ENCODE results near the gene BTG4.

Gene BTG4

GRCh38 chr11:111535281-111535680, 23.1 kb upstream of the BTG4 start:
- peaks cover 9% of the 10 kb centered on the region for H3K27me3 ChIP-seq (ENCODE audit: low read depth, low read length)
- no peak overlapping the region for H3K4me3 ChIP-seq (ENCODE audit: low read depth in 1 of 2, low read length in 2 of 2)
- peaks cover 0 to 8% of the 10 kb centered on the region in 2 donors for H3K4me1 ChIP-seq (ENCODE audit: control insufficient read depth in 1 of 2, insufficient read depth in 2 of 2, low read length in 2 of 2)
- no peak overlapping the region for H3K27ac ChIP-seq (ENCODE audit: low read length)
- peaks cover 0 to 3% of the 10 kb centered on the region in 2 donors for H3K9me3 ChIP-seq (ENCODE audit: control insufficient read depth in 1 of 2, low read length in 2 of 2)
- H3K36me3 ChIP-seq (ENCODE audit: control insufficient read depth in 1 of 2, insufficient read depth in 2 of 2, low read length in 2 of 2): no peaks in the 10 kb centered on the region

DNA sequence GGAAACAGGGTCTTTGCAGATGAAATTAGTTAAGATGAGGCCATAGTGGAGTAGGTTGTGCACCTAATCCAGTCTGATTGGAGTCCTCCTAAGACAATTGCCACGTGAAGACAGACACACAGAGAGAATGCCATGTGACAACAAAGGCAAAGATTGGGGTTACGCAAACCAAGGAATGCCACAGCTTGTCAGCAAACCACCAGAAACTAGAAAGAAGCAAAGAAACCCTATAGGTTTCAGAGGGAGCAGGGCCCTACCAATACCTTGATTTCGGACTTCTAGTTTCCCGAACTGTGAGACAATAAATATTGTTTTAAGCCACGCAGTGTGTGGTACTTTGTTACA, 20.2 kb upstream of the BTG4 start:
- Histone ChIP-seq H3K4me3 (ENCODE audit: low read depth in 1 of 2, low read length in 2 of 2) (no peak overlapping the region), H3K4me1 (ENCODE audit: control insufficient read depth in 1 of 2, insufficient read depth in 2 of 2, low read length in 2 of 2) (no peaks in the 10 kb centered on the region), H3K27ac (ENCODE audit: low read length) (no peak overlapping the region), H3K27me3 (ENCODE audit: low read depth, low read length) (no peaks in the 10 kb centered on the region), H3K9me3 (ENCODE audit: control insufficient read depth in 1 of 2, low read length in 2 of 2) (no peaks in the 10 kb centered on the region), H3K36me3 (ENCODE audit: control insufficient read depth in 1 of 2, insufficient read depth in 2 of 2, low read length in 2 of 2) (no peaks in the 10 kb centered on the region)

DNA sequence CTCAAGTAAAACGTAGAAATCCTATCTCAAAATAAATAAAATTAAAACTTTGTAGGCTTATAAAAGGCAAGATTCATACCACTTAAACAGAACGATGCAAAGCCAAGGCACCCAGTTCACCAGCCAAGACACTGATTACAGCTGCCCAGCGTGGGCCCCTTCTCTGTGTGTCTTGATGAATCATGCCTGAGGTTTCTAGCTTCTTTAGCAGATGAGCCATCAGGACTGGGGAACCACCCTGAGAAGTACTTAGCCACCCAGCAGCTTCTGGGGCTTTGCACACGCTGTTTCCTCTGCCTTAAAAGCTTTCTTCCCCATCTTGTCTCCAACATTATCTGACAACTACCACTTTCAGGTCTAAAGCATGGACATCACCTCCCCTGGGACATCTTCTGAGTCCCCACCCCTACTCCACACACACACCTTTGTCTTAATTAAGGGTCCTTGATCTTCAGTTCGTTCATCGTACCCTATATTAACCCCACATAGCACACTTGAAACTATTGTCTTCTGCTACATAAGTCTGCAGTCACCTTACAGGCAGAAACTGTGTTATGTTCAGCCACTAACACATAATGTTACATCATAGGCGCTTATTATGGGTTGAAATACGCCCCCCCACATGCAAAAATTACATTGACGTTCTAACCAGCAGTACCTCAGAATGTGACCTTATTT, 19.6 kb upstream of the BTG4 start:
- no peaks in the 10 kb centered on the region for H3K4me1 ChIP-seq (ENCODE audit: control insufficient read depth in 1 of 2, insufficient read depth in 2 of 2, low read length in 2 of 2)
- no peak overlapping the region for H3K4me3 ChIP-seq (ENCODE audit: low read depth in 1 of 2, low read length in 2 of 2)
- H3K36me3 ChIP-seq (ENCODE audit: control insufficient read depth in 1 of 2, insufficient read depth in 2 of 2, low read length in 2 of 2): no peaks in the 10 kb centered on the region
- no peaks in the 10 kb centered on the region for H3K27me3 ChIP-seq (ENCODE audit: low read depth, low read length)
- no peaks in the 10 kb centered on the region for H3K9me3 ChIP-seq (ENCODE audit: control insufficient read depth in 1 of 2, low read length in 2 of 2)
- H3K27ac ChIP-seq (ENCODE audit: low read length): no peak overlapping the region

- Histone ChIP-seq H3K27me3 (ENCODE audit: low read depth, low read length) (no peaks in the 10 kb centered on the region), H3K9me3 (ENCODE audit: control insufficient read depth in 1 of 2, low read length in 2 of 2) (no peaks in the 10 kb centered on the region), H3K4me3 (ENCODE audit: low read depth in 1 of 2, low read length in 2 of 2) (no peak overlapping the region), H3K27ac (ENCODE audit: low read length) (no peak overlapping the region), H3K36me3 (ENCODE audit: control insufficient read depth in 1 of 2, insufficient read depth in 2 of 2, low read length in 2 of 2) (no peaks in the 10 kb centered on the region), H3K4me1 (ENCODE audit: control insufficient read depth in 1 of 2, insufficient read depth in 2 of 2, low read length in 2 of 2) (no peaks in the 10 kb centered on the region)
Measured at GRCh38 chr11:111531136-111531535, 18.9 kb upstream of the BTG4 start.

DNA sequence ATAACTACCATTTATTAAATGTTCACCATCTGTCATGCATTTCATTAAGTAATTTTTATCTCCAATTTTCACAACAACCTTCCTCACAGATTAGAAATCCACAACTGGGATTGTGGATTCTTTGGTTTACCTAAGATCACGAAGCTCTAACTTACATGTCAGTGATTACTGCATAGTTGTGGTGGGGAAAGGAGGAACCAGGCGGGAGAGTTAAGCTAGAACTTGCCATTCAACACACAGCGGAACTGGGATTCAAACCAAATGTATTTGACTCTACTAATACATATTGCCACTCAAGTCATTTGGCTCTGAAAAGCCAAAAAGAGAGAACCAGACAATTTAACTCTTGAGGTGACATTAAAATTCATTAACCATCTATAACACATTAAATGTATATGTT, 17.9 kb upstream of the BTG4 start:
- no peaks in the 10 kb centered on the region for H3K27me3 ChIP-seq (ENCODE audit: low read depth, low read length)
- H3K27ac ChIP-seq (ENCODE audit: low read length): no peak overlapping the region
- no peaks in the 10 kb centered on the region for H3K9me3 ChIP-seq (ENCODE audit: control insufficient read depth in 1 of 2, low read length in 2 of 2)
- no peak overlapping the region for H3K4me3 ChIP-seq (ENCODE audit: low read depth in 1 of 2, low read length in 2 of 2)
- no peaks in the 10 kb centered on the region for H3K4me1 ChIP-seq (ENCODE audit: control insufficient read depth in 1 of 2, insufficient read depth in 2 of 2, low read length in 2 of 2)
- H3K36me3 ChIP-seq (ENCODE audit: control insufficient read depth in 1 of 2, insufficient read depth in 2 of 2, low read length in 2 of 2): no peaks in the 10 kb centered on the region

- Histone ChIP-seq H3K4me1 (ENCODE audit: control insufficient read depth in 1 of 2, insufficient read depth in 2 of 2, low read length in 2 of 2) (no peaks in the 10 kb centered on the region), H3K36me3 (ENCODE audit: control insufficient read depth in 1 of 2, insufficient read depth in 2 of 2, low read length in 2 of 2) (no peaks in the 10 kb centered on the region), H3K4me3 (ENCODE audit: low read depth in 1 of 2, low read length in 2 of 2) (no peak overlapping the region), H3K9me3 (ENCODE audit: control insufficient read depth in 1 of 2, low read length in 2 of 2) (no peaks in the 10 kb centered on the region), H3K27ac (ENCODE audit: low read length) (no peak overlapping the region), H3K27me3 (ENCODE audit: low read depth, low read length) (no peaks in the 10 kb centered on the region)
Measured at GRCh38 chr11:111528557-111528956, 16.4 kb upstream of the BTG4 start.

- Histone ChIP-seq H3K27ac (ENCODE audit: low read length) (no peak overlapping the region), H3K4me1 (ENCODE audit: control insufficient read depth in 1 of 2, insufficient read depth in 2 of 2, low read length in 2 of 2) (no peaks in the 10 kb centered on the region), H3K27me3 (ENCODE audit: low read depth, low read length) (no peaks in the 10 kb centered on the region), H3K4me3 (ENCODE audit: low read depth in 1 of 2, low read length in 2 of 2) (no peak overlapping the region), H3K9me3 (ENCODE audit: control insufficient read depth in 1 of 2, low read length in 2 of 2) (no peaks in the 10 kb centered on the region), H3K36me3 (ENCODE audit: control insufficient read depth in 1 of 2, insufficient read depth in 2 of 2, low read length in 2 of 2) (no peaks in the 10 kb centered on the region)
Measured at GRCh38 chr11:111527279-111527678, 15.1 kb upstream of the BTG4 start.

GRCh38 chr11:111526501-111526900, 14.3 kb upstream of the BTG4 start:
- H3K27me3 ChIP-seq (ENCODE audit: low read depth, low read length): no peaks in the 10 kb centered on the region
- no peak overlapping the region for H3K27ac ChIP-seq (ENCODE audit: low read length)
- H3K4me3 ChIP-seq (ENCODE audit: low read depth in 1 of 2, low read length in 2 of 2): no peak overlapping the region
- H3K36me3 ChIP-seq (ENCODE audit: control insufficient read depth in 1 of 2, insufficient read depth in 2 of 2, low read length in 2 of 2): no peaks in the 10 kb centered on the region
- H3K9me3 ChIP-seq (ENCODE audit: control insufficient read depth in 1 of 2, low read length in 2 of 2): no peaks in the 10 kb centered on the region
- no peaks in the 10 kb centered on the region for H3K4me1 ChIP-seq (ENCODE audit: control insufficient read depth in 1 of 2, insufficient read depth in 2 of 2, low read length in 2 of 2)

GRCh38 chr11:111525456-111525855, 13.3 kb upstream of the BTG4 start:
- H3K4me3 ChIP-seq (ENCODE audit: low read depth in 1 of 2, low read length in 2 of 2): no peak overlapping the region
- no peaks in the 10 kb centered on the region for H3K36me3 ChIP-seq (ENCODE audit: control insufficient read depth in 1 of 2, insufficient read depth in 2 of 2, low read length in 2 of 2)
- H3K27ac ChIP-seq (ENCODE audit: low read length): no peak overlapping the region
- H3K9me3 ChIP-seq (ENCODE audit: control insufficient read depth in 1 of 2, low read length in 2 of 2): no peaks in the 10 kb centered on the region
- no peaks in the 10 kb centered on the region for H3K4me1 ChIP-seq (ENCODE audit: control insufficient read depth in 1 of 2, insufficient read depth in 2 of 2, low read length in 2 of 2)
- H3K27me3 ChIP-seq (ENCODE audit: low read depth, low read length): no peaks in the 10 kb centered on the region

DNA sequence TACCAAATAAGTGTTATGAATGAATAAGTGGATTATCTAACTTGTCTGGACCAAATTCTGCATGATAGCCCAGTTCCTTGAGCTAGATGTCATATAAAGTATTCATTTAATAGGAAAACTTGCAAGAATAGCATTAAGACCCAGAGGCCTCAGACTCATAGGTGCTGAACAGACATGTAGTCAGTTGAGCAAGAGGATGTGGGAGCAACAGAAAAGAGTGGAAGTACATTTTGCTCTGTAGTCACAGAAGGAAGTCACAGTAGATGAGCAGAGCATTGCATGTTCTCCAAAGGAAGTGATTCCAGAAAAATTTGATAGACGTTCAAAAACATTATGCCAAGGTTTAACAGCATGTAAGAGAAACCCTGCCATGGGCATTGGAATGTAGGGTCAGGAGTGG, 11.9 kb upstream of the BTG4 start:
- H3K27ac ChIP-seq (ENCODE audit: low read length): no peak overlapping the region
- H3K9me3 ChIP-seq (ENCODE audit: control insufficient read depth in 1 of 2, low read length in 2 of 2): no peaks in the 10 kb centered on the region
- no peaks in the 10 kb centered on the region for H3K27me3 ChIP-seq (ENCODE audit: low read depth, low read length)
- H3K4me3 ChIP-seq (ENCODE audit: low read depth in 1 of 2, low read length in 2 of 2): no peak overlapping the region
- H3K36me3 ChIP-seq (ENCODE audit: control insufficient read depth in 1 of 2, insufficient read depth in 2 of 2, low read length in 2 of 2): no peaks in the 10 kb centered on the region
- no peaks in the 10 kb centered on the region for H3K4me1 ChIP-seq (ENCODE audit: control insufficient read depth in 1 of 2, insufficient read depth in 2 of 2, low read length in 2 of 2)

GRCh38 chr11:111523343-111523742, 11.2 kb upstream of the BTG4 start:
- H3K27ac ChIP-seq (ENCODE audit: low read length): no peak overlapping the region
- no peaks in the 10 kb centered on the region for H3K27me3 ChIP-seq (ENCODE audit: low read depth, low read length)
- H3K9me3 ChIP-seq (ENCODE audit: control insufficient read depth in 1 of 2, low read length in 2 of 2): no peaks in the 10 kb centered on the region
- no peaks in the 10 kb centered on the region for H3K4me1 ChIP-seq (ENCODE audit: control insufficient read depth in 1 of 2, insufficient read depth in 2 of 2, low read length in 2 of 2)
- H3K4me3 ChIP-seq (ENCODE audit: low read depth in 1 of 2, low read length in 2 of 2): no peak overlapping the region
- no peaks in the 10 kb centered on the region for H3K36me3 ChIP-seq (ENCODE audit: control insufficient read depth in 1 of 2, insufficient read depth in 2 of 2, low read length in 2 of 2)

GRCh38 chr11:111522426-111522825, 10.2 kb upstream of the BTG4 start:
- Histone ChIP-seq H3K4me1 (ENCODE audit: control insufficient read depth in 1 of 2, insufficient read depth in 2 of 2, low read length in 2 of 2) (no peaks in the 10 kb centered on the region), H3K4me3 (ENCODE audit: low read depth in 1 of 2, low read length in 2 of 2) (no peak overlapping the region), H3K27me3 (ENCODE audit: low read depth, low read length) (no peaks in the 10 kb centered on the region), H3K9me3 (ENCODE audit: control insufficient read depth in 1 of 2, low read length in 2 of 2) (no peaks in the 10 kb centered on the region), H3K36me3 (ENCODE audit: control insufficient read depth in 1 of 2, insufficient read depth in 2 of 2, low read length in 2 of 2) (no peaks in the 10 kb centered on the region), H3K27ac (ENCODE audit: low read length) (no peak overlapping the region)

All from muscle layer of duodenum (tissue), 2 donors.